Endothelial cell of umbilical vein (primary cell): Measurements from ENCODE around the gene PSMD5. TPM values are rescaled to one million over a fixed set of nuclear protein-coding genes. Genes with fewer than 3 reads are reported as not detected.

ENCODE experiments used
- BruUV-seq: library from RNA; stranded (reverse); fragments of 400-500 nt; replicated peaks from 2 replicates; lab custom pipeline; 2021; lab: Mats Ljungman, UMichigan
- CTCF ChIA-PET: fragments of 300-600, 350-600 bp; sonication (Branson Sonifier 250); formaldehyde crosslinking; loops from one replicate; lab custom pipeline; 2021; ENCODE audit warnings: antibody characterized with exemption, inconsistent platforms; lab: Charles Lee
- POLR2A ChIA-PET: fragments of 300-600, 350-600 bp; sonication (Branson Sonifier 250); formaldehyde crosslinking; loops from one replicate; lab custom pipeline; 2021; ENCODE audit warnings: antibody characterized with exemption, inconsistent platforms; lab: Charles Lee
- DNase-seq: peaks from one replicate; pipeline ENCODE4 v3.0.0-alpha.2; 2011; ENCODE audit warnings: low read depth, low spot score
- FAIRE-seq: peaks from 2 replicates; lab custom pipeline; 2011; peaks lifted over from hg19 to GRCh38; lab: Jason Lieb, UNC
- H2AFZ ChIP-seq: 2 replicates; pipeline ENCODE4 v1.6.0; 2012; ENCODE audit warnings: low read depth, low read length, control low read depth, inconsistent platforms
- H3K27ac ChIP-seq: 2 replicates; pipeline ENCODE4 v1.5.1; 2011; ENCODE audit warnings: low read depth, mild to moderate bottlenecking, control low read depth, low read length, moderate library complexity; ENCODE audit not compliant: insufficient read depth
- H3K27me3 ChIP-seq, 2 experiments: 2 replicates each; pipeline versions ENCODE4 v1.6.0 to v1.6.1; 2011; ENCODE audit warnings: low read length in 2 of 2, mixed read lengths in 1 of 2; ENCODE audit not compliant: control insufficient read depth in 2 of 2, insufficient read depth in 2 of 2
- H3K36me3 ChIP-seq, 2 experiments: 2 replicates in 1 of 2; 3 replicates in 1 of 2; pipeline ENCODE4 v1.5.1; 2011; ENCODE audit warnings: low read length in 2 of 2, mild to moderate bottlenecking in 1 of 2, moderate library complexity in 1 of 2; ENCODE audit not compliant: control insufficient read depth in 2 of 2, insufficient read depth in 2 of 2; ENCODE audit errors: extremely low read depth in 1 of 2
- H3K4me1 ChIP-seq: 3 replicates; pipeline ENCODE4 v1.5.1; 2011; ENCODE audit warnings: mild to moderate bottlenecking, low read length; ENCODE audit not compliant: control insufficient read depth, insufficient read depth; ENCODE audit errors: extremely low read depth
- H3K4me2 ChIP-seq: 2 replicates; pipeline ENCODE4 v1.6.1; 2011; ENCODE audit warnings: low read length, control low read depth, mixed read lengths; ENCODE audit not compliant: insufficient read depth
- H3K4me3 ChIP-seq, 3 experiments: fragments of 200-600 bp in 1 of 3; sonication (generic), shearing (Covaris generic) in 1 of 3; replicated peaks in 1 of 3; 2 replicates each; pipeline ENCODE4 v1.5.1; 2011 to 2016; ENCODE audit warnings: control low read depth in 3 of 3, low read length in 3 of 3, mild to moderate bottlenecking in 2 of 3, inconsistent platforms in 1 of 3, low read depth in 1 of 3, moderate library complexity in 1 of 3; ENCODE audit not compliant: insufficient read depth in 1 of 3
- H3K79me2 ChIP-seq: 2 replicates; pipeline ENCODE4 v1.6.0; 2012; ENCODE audit warnings: low read length, inconsistent platforms; ENCODE audit not compliant: control insufficient read depth, insufficient read depth
- H3K9ac ChIP-seq: replicated peaks from 2 replicates; pipeline ENCODE3; 2011; ENCODE audit warnings: low read length, control low read depth; ENCODE audit not compliant: insufficient read depth; ENCODE audit errors: extremely low read depth
- H3K9me1 ChIP-seq: replicated peaks from 3 replicates; pipeline ENCODE4 v1.6.0; 2011; ENCODE audit warnings: mild to moderate bottlenecking, low read length; ENCODE audit not compliant: control insufficient read depth, insufficient read depth; ENCODE audit errors: extremely low read depth
- H3K9me3 ChIP-seq: replicated peaks from 2 replicates; pipeline ENCODE4 v1.5.1; 2012; ENCODE audit warnings: low read length, inconsistent platforms; ENCODE audit not compliant: control insufficient read depth, insufficient read depth
- H4K20me1 ChIP-seq: replicated peaks from 2 replicates; pipeline ENCODE3; 2011; ENCODE audit warnings: mild to moderate bottlenecking, low read length; ENCODE audit not compliant: control insufficient read depth, insufficient read depth; ENCODE audit errors: extremely low read depth
- CTCF ChIP-seq, 2 donors: IDR thresholded peaks; 1 replicate in 1 of 2; 2 replicates in 1 of 2; pipeline ENCODE4 v1.5.1; 2011; ENCODE audit warnings: low read length in 2 of 2, mild to moderate bottlenecking in 2 of 2, moderate library complexity in 2 of 2, control low read depth in 1 of 2, inconsistent platforms in 1 of 2, low read depth in 1 of 2; ENCODE audit not compliant: insufficient read depth in 1 of 2; ENCODE audit errors: extremely low read depth in 1 of 2
- FOS ChIP-seq: IDR thresholded peaks from 2 replicates; pipeline ENCODE4 v1.6.1; 2011; ENCODE audit warnings: mild to moderate bottlenecking, low read length, moderate library complexity, borderline replicate concordance; ENCODE audit not compliant: insufficient read depth
- JUN ChIP-seq: IDR thresholded peaks from 2 replicates; pipeline ENCODE4 v1.6.1; 2011; ENCODE audit warnings: borderline replicate concordance, low read depth; ENCODE audit not compliant: insufficient read length, insufficient read depth
- MAX ChIP-seq: IDR thresholded peaks from 2 replicates; pipeline ENCODE4 v1.6.1; 2011; ENCODE audit not compliant: insufficient read depth, insufficient read length
- MYC ChIP-seq: IDR thresholded peaks from one replicate; pipeline ENCODE4 v1.6.1; 2011; ENCODE audit warnings: mild to moderate bottlenecking, low read depth, low read length
- POLR2A ChIP-seq: IDR thresholded peaks from 2 replicates; pipeline ENCODE4 v1.6.1; 2012; ENCODE audit warnings: low read depth, mild to moderate bottlenecking, control low read depth, low read length
- POLR2AphosphoS5 ChIP-seq: IDR thresholded peaks from 2 replicates; pipeline ENCODE4 v1.6.1; 2012; ENCODE audit warnings: low read depth, mild to moderate bottlenecking, control low read depth, low read length, moderate library complexity; ENCODE audit not compliant: insufficient read depth
- dilution Hi-C: fragments of 300-500 bp; cut with MboI; formaldehyde crosslinking; loops from one replicate; pipeline ENCODE4 v1.15.0; 2019; ENCODE audit warnings: low sequenced_read_pairs; ENCODE audit not compliant: extremely low pct_ligation_motif_present
- intact Hi-C: fragments of 100-400 bp; cut with micrococcal nuclease; formaldehyde crosslinking; loops from one replicate; pipeline ENCODE4 v1.10.0; 2022
- polyA plus RNA-seq, 4 experiments: library from polyadenylated mRNA; depleted of rRNA in 3 of 4; stranded (reverse) in 3 of 4; unstranded in 1 of 4; fragments of >200 nt; gene quantifications; 2 replicates each; pipeline versions ENCODE4 v1.2.1 to v1.2.3, GENCODE V29; 2011 to 2012; ENCODE audit warnings: missing spikeins in 1 of 4
- total RNA-seq: library from RNA; stranded (reverse); gene quantifications from 2 replicates; pipeline ENCODE4 v1.2.3, GENCODE V29; 2021

Gene PSMD5
- total and polyA plus RNA-seq, 2 donors (not counting 3 experiments of a cell fraction or from before 2014, with no cell fraction given), result 20.4 to 70.2 TPM

- intact Hi-C loops (no loop called here), dilution Hi-C loops (no loop called here)
- Histone ChIP-seq H3K9me3 (no peaks in the 10 kb centered on the region), H3K4me2 (no peak overlapping the region), H3K27ac (no peak overlapping the region), H3K36me3 (no peaks in the 10 kb centered on the region), H3K9me1 (no peaks in the 10 kb centered on the region), H3K4me1 (peaks cover 17% of the 10 kb centered on the region), H4K20me1 (no peaks in the 10 kb centered on the region), H2AFZ (no peak overlapping the region), H3K79me2 (no peaks in the 10 kb centered on the region), H3K9ac (no peak overlapping the region), H3K4me3 (no peak overlapping the region), H3K27me3 (no peaks in the 10 kb centered on the region)
- ChIA-PET CTCF (interaction anchor here (1.1 kb wide), 1 partner anchor 14 kb away, joined by 3 read pairs; no protein-coding TSS in a partner anchor), POLR2A (no interaction called here)
- TF ChIP-seq POLR2AphosphoS5 (no peak), MYC (no peak), MAX (no peak), CTCF (IDR thresholded peaks at IDR 0.05; ENCODE audit: extremely low read depth in 1 of 2, insufficient read depth in 1 of 2, low read depth in 1 of 2, low read length in 2 of 2) (no peak), JUN (no peak), FOS (no peak), POLR2A (peak; percentile 32)
- no TSS peak for BruUV-seq
- FAIRE-seq (no peak), DNase-seq (no peak)
Measured at GRCh38 chr9:120851449-120851848, 8.7 kb upstream of the PSMD5 start.
